ENCODE measurements around the gene MYO5A.

DNA sequence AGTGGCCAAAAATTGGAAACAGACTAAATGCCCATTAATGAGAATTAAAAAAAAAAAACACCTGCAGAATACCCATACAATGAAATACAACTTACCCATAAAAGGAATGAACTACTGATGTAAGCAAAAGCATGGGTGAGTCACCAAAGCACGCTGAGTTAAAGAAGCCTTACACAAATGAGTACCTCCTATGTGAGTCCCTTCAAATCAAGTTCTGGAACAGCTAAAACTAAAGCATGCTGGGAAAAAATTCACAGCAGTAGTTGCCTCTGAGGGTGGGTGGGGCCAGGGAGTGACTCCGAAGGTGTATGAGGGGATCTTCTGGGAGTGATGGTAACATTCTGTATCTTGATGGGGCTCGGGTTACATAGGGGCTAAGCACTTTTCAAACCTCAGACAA, 244.5 kb downstream of the MYO5A start:
- TF ChIP-seq CTCF (IDR thresholded peaks at IDR 0.05): no peak
- TF ChIP-seq POLR2A (IDR thresholded peaks at IDR 0.05): no peak
